Measurements from ENCODE around the gene CATSPERD.

The CATSPERD gene

DNA sequence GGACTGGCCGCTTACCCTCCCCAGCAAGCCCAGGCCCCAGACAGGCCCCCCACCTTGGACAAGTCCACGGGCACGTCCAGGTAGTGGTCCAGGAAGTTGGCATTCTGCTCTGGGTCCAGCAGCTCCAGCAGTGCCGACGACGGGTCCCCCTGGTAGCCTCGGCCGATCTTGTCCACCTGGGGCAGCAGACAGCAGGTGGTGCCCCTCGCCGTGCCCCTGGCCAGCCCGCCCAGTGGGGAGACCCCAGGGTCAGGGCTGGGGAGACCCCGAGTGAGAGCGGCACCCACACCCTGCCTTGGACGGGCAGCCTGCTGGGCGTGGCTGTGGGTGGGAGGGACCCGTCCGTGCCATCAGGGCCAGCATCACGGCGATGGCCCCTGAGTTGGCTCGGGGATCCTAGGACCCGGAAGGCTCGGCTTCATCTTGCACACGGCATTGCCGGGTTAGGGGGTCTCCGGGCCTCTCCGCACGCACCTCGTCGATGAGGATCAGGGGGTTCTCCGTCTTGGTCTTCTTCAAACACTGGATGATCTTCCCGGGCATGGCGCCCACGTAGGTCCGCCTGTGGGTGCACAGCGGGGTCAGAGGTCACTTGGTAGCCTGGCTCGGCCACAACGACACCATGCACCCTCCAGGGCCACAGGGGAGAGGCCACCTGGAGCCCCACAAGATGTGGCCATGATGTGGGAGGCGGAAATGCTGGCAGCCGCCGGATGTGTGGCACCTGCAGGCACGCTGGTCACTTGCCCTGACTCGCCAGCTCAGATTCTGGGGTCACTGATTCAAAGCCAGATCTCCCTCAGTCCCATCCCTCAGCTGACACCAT, 24.0 kb upstream of the CATSPERD start:
- H3K36me3 ChIP-seq (ENCODE audit: control insufficient read depth, insufficient read depth, low read length) = no peaks in the 10 kb centered on the region
- peaks cover 23% of the 10 kb centered on the region for H3K79me2 ChIP-seq
- H3K9me3 ChIP-seq (ENCODE audit: control insufficient read depth, low read length) = no peaks in the 10 kb centered on the region
- H2AFZ ChIP-seq = no peak overlapping the region
- TF ChIP-seq CTCF (IDR thresholded peaks at IDR 0.05) = no peak
- H3K4me2 ChIP-seq (ENCODE audit: low read length) = no peak overlapping the region
- no peak overlapping the region for H3K27ac ChIP-seq
- no peak overlapping the region for H3K4me3 ChIP-seq (ENCODE audit: low read depth, low read length)
- no peak overlapping the region for H3K9ac ChIP-seq
- no peaks in the 10 kb centered on the region for H3K4me1 ChIP-seq
- H3K27me3 ChIP-seq (ENCODE audit: control insufficient read depth, insufficient read depth, low read length) = no peaks in the 10 kb centered on the region

DNA sequence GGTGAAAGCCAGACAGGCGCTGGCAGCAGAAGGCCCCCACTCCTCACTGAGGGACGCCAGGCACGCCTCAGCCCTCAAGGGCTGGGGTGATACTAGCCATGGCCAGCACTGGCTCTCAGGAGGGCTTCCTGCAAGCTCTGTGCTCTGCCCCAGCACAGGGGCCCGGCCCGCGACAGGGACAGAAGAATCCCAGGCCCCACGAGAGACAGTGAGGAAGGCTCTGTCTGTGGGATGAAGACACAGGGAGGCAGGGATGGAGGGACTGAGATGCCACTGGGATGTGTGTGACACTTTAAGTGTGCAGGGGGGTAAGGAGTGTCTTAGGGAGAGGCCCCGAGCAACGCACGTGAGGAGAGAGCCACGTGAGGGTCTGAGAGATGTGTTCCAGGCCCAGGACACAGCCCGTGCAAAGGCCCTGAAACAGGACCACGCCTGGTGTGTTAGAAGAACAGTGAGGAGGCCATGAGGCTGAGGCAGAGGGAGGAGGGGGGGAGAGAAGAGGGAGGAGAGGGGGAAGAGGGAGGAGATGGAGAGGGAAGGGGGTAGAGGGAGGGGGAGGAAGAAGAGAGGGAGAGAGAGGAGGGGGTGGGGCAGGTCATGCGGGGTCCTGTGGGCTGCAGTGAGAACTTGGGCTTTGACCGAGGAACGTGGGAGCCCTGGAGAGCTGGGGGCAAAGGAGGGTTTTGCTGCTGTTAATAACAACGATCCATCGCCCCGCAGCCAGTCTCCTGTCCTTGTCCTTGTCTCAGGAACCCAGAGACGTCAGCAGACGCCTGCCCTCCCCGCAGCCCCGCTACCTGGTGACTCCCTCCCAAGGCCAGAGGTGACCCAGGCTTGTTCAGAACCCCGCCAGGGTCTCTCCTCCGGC, 23.2 kb upstream of the CATSPERD start:
- Histone ChIP-seq H3K4me1 (no peaks in the 10 kb centered on the region), H3K36me3 (ENCODE audit: control insufficient read depth, insufficient read depth, low read length) (no peaks in the 10 kb centered on the region), H3K4me3 (ENCODE audit: low read depth, low read length) (no peak overlapping the region), H3K79me2 (peaks cover 17% of the 10 kb centered on the region), H3K27me3 (ENCODE audit: control insufficient read depth, insufficient read depth, low read length) (no peaks in the 10 kb centered on the region), H3K27ac (no peak overlapping the region), H3K9ac (no peak overlapping the region), H2AFZ (no peak overlapping the region), H3K4me2 (ENCODE audit: low read length) (no peak overlapping the region), H3K9me3 (ENCODE audit: control insufficient read depth, low read length) (no peaks in the 10 kb centered on the region)
- TF ChIP-seq CTCF (IDR thresholded peaks at IDR 0.05) = no peak

DNA sequence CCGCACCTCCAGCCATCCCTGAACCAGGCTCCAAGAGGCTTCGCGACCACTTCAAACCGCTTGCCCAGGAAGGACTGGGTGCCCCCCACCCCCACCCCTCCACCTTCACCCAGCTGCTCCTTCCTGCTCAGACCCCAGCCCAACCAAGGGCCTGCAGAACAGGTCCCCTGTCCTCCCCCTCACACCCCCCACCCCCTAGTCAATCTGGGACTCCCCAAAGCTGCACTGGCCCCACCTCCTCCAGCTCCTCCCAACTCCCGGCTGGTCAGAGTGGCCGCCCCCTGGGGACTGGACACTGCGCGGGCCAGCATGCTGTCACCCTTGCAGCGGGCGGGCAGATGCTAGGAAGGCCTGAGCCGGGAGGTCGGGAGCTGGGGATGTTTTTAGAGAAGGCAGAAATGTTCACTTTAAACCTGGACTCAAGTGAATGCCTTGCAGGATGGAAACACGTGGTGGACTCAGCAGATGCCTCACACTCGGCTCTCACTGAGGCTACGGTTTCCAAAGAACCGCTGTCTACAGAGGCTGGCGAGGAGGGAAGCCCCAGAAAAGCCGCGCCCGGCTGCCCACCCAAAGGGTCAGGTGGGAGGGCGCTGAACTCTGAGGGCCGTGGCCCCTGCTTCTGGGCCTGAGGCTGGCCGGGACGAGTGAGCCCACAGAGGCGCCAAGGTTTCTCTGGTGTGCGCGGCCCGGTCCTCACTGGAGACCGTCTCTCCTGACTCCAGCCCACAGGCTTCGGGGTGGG, 22.4 kb upstream of the CATSPERD start:
- H3K9me3 ChIP-seq (ENCODE audit: control insufficient read depth, low read length) = no peaks in the 10 kb centered on the region
- no peak overlapping the region for H3K4me3 ChIP-seq (ENCODE audit: low read depth, low read length)
- no peaks in the 10 kb centered on the region for H3K27me3 ChIP-seq (ENCODE audit: control insufficient read depth, insufficient read depth, low read length)
- H3K4me1 ChIP-seq = no peaks in the 10 kb centered on the region
- TF ChIP-seq CTCF (IDR thresholded peaks at IDR 0.05) = no peak
- no peak overlapping the region for H3K27ac ChIP-seq
- H2AFZ ChIP-seq = no peak overlapping the region
- peaks cover 15% of the 10 kb centered on the region for H3K79me2 ChIP-seq
- H3K36me3 ChIP-seq (ENCODE audit: control insufficient read depth, insufficient read depth, low read length) = no peaks in the 10 kb centered on the region
- no peak overlapping the region for H3K9ac ChIP-seq
- no peak overlapping the region for H3K4me2 ChIP-seq (ENCODE audit: low read length)

GRCh38 chr19:5698635-5699422, 21.6 kb upstream of the CATSPERD start:
- peaks cover 16% of the 10 kb centered on the region for H3K79me2 ChIP-seq
- no peak overlapping the region for H3K27ac ChIP-seq
- no peaks in the 10 kb centered on the region for H3K9me3 ChIP-seq (ENCODE audit: control insufficient read depth, low read length)
- H3K9ac ChIP-seq = no peak overlapping the region
- TF ChIP-seq CTCF (IDR thresholded peaks at IDR 0.05) = no peak
- no peak overlapping the region for H2AFZ ChIP-seq
- no peak overlapping the region for H3K4me2 ChIP-seq (ENCODE audit: low read length)
- no peaks in the 10 kb centered on the region for H3K27me3 ChIP-seq (ENCODE audit: control insufficient read depth, insufficient read depth, low read length)
- no peaks in the 10 kb centered on the region for H3K4me1 ChIP-seq
- H3K4me3 ChIP-seq (ENCODE audit: low read depth, low read length) = no peak overlapping the region
- no peaks in the 10 kb centered on the region for H3K36me3 ChIP-seq (ENCODE audit: control insufficient read depth, insufficient read depth, low read length)
